Measurements from ENCODE around the gene ZNF474.

Gene ZNF474

GRCh38 chr5:122154910-122155309 is 25.6 kb downstream of the ZNF474 start:
- no peak for DNase-seq

DNA sequence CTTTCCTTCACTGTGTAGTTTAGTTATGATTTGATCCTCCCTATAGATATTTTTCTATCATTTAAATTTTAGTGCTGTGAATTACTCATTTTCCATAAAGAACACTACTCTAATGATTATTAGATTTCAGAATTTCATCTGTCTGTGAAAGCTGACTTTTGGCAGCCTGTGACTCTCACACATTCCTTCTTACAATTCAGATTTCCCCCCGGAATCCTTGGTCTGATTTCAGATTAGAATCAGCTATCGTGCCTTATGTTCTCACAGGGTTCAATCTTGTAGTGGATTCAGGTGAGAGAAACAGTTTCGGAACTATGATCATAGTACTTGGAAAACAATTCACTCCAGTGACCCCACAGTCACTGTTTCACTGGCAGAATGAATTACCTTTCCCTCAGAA is 26.2 kb downstream of the ZNF474 start:
- DNase-seq: no peak

GRCh38 chr5:122156724-122157325 is 27.5 kb downstream of the ZNF474 start:
- DNase-seq: peak in 1 of 2 experiments; percentile 65

DNA sequence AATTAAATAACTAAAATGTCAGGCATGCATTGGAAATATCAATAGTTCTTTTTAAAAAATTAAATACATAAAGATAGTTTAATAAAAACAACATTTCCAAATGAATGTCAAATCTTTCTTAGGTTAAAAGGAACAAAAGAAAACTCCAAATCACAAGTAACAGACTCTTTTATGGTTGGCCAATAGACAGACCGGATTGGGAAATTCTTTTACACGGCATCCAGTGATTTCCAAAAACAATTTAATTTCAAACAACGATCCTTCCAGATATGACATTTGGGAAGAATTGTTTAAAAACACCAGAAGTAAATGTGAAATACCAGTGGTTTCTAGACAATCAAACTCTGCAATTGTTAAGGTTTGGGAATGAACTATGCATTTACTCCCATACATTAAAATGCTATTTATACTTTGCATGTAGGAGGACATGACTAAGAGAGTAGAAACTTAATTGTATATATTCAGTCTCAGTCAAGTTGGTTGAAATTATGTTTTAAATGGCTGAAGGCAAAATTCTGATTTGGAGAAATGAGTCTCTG is 32.8 kb downstream of the ZNF474 start:
- no peak for DNase-seq

DNA sequence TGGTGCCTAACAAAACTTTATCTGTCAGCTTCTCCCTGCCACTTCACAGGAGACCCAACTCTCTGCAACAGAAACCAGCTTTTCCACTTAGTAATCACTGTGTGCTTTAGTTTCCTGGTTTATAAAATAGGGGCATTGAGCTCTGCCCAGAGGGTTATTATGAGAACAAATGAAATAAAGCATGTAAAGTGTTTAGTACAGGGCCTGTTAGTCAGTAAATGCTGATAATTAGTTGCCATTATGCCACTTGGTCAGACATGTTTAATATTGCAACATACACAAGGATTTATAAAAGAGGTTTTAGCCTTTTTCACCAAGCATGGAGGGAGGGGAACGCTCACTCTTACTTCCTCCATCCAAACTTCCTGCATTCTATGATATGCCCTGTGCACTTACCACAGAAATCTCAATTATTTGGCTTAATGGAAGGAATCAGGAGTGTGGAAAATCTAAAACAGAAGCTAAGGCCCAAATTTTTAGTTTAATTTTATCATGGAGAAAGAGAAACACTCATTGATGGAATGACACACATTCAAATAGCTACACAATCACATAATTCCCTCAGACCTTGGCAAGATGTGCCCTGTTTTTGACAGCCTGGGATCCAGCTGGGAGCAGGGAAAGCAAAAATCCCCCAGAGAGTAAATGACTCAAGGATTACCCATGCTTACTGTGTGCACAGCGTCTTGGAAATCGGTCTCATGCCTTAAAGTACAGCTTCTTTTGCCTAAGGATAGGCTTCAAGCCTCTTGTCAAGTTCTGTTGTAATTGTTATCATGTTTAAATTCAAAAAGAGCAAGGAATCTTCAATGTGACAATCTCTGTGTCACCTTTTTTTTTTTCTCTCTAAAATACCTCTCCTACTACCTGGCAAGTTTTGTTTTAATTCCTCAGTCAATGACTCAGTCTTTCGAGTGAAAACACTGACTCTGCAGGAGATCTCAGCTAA is 34.0 kb downstream of the ZNF474 start:
- DNase-seq: peak in 1 of 2 experiments; percentile 33

DNA sequence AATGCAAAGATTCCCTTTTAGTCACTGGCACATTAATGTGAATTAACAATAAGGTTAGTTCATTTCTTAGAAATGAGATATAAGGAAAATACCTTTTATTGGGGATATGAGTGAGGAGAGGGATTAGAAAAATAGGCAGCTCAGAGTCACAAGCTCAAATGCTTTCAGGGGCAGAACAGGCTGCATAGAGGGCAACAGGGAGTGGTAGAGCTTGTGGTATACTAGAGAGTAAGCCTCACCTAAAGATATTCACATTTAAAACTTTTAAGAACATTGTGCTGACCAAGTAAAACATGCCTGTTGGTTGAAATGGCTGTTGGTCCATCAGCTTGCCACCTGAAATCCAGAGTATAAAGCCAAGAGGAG is 34.7 kb downstream of the ZNF474 start:
- no peak for DNase-seq

- DNase-seq: no peak
Observed at GRCh38 chr5:122164831-122165558, 35.6 kb downstream of the ZNF474 start.

DNA sequence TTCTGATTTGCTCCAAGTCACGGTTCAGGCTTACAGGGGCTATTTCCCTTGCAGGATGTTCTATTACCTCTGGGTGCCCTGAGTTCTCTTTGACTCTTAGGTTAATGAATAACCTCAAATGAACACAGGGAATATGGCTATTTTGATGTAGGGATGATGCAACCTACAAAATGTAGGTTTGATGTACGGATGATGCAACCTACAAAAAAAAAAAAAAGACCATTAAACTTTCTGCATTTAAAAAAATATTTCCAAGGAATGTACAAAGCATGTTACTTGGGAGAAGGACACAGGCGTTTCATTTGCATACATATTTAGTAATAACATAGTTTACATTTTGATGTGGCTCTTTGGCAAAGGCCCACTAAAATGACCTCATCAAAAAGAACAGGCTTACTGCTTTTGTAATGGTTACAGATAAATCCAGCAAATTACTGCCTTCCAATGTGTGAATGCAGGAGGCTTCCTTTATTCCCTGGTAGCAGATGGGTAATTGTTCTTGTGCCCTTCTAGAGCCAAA is 36.3 kb downstream of the ZNF474 start:
- peak in 1 of 2 experiments; percentile 13 for DNase-seq

DNA sequence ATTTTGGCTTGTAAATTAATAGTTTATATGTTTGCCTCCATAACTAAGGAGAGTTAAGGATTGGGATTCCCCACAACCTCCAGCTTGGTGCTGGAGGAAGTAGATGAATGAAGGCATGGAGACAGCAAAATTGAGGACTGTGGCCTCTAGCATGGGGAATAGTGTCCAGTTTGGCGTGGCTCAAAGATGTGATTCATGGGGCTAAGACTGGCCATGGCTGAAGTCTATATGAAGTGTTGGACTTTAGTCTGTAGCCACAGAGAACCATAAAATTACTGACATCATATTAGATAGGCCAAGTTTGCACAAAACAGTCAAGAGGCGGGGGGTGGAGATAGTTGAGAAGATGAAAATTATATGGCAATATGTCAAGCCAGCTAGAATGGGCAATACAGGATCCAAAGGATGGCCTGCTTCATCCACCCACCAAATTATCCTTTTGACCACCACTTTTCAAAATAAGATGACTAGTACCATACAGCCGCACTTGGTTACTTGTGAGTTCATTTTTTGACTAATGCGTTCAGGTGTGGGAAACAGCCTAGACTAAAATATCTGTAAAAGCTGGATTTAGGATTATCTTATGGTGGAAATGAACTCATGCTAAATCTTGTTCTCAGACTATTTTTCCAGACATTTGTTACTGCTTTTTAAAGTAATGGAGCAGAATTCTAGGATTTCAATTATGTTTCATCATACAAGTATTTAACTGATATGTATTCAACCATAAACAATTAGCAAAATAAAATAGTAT is 40.2 kb downstream of the ZNF474 start:
- no peak for DNase-seq

GRCh38 chr5:122170620-122171019 is 41.3 kb downstream of the ZNF474 start:
- no peak for DNase-seq

DNA sequence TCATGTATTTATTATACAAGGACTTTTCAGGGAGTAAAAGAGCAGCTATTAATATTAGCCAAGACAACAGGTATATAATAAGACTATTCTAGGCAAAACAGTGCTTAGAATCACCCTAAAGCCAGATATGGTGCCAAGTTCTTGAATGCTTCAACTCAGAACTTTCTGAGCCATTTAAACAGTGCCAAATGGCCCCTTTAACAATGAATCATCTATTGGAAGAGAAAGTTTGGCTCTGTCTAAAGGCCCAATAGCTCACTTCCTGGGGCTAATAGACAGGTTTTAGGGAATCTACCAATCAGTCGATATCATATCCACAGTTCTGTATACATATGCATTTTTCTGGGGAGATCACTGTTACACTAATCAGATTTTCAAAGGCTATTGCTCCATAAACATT is 42.9 kb downstream of the ZNF474 start:
- DNase-seq: peak in 1 of 2 experiments; percentile 56

GRCh38 chr5:122173474-122174415 is 44.4 kb downstream of the ZNF474 start:
- DNase-seq: no peak

GRCh38 chr5:122175091-122175490 is 45.7 kb downstream of the ZNF474 start:
- no peak for DNase-seq

DNA sequence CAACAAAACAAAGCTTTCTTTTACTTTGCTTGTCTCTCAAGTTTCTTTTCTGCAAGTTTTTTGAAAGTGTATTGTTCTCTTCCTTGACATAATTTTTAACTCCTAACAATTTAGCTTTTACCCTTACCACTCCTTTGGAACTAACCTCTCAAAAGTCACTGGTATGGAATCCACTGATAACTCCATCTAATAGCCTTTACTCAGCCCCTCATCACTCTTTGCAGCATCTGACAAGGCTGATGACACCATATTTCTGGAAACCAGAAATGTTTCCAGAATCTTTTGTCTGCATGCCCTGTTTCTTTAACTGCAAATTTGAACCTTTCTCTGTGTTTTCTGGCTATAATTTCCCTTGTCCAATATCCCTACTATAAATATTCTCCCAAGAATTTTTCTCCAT is 46.5 kb downstream of the ZNF474 start:
- no peak for DNase-seq

GRCh38 chr5:122177161-122177560 is 47.8 kb downstream of the ZNF474 start:
- DNase-seq: no peak

DNA sequence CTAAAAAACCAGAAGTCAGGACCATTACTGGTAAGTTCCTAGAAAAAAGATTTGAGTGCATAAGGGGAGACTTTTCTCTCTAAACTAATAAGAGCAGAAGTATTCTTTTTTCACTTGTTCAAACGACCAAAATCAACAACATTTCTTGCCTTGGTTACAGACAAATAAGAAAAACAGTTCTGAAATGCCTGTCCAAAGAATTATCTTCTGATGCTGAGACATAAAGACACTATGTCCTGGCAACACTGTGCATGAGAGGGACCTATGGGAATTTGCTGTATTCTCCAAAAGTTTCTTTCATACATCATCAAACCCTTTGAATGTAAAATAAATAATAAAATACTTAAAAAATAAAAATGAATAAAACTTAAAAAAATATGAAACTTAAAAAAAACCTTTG is 50.4 kb downstream of the ZNF474 start:
- DNase-seq: no peak

DNA sequence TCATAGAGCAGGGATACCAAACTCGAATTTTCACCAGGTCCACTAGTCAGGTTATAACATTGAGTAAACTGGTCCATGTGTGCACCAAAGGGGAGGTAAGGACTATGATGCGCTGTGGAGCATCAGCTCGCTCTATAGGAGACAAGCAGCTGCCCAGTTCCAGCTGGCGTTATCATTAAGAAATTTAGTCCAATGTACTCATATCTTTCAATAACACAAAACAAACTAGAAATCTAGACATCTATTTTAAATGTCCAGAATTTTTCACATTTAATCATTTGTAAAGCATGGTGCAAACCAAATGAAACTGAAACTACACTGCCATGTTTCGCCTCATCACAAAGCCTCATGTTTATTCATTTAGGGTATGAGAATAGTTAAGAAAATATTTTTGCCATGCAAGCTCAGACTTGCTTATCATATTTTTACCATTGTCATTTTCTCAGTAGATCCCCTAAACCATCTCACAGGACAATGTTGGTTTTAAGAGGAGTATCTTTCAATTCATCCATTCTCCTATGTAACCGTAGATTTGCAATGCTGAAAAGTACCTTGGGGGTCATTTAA is 50.9 kb downstream of the ZNF474 start:
- no peak for DNase-seq

- no peak for DNase-seq
Observed at GRCh38 chr5:122180863-122181548, 51.7 kb downstream of the ZNF474 start.

DNA sequence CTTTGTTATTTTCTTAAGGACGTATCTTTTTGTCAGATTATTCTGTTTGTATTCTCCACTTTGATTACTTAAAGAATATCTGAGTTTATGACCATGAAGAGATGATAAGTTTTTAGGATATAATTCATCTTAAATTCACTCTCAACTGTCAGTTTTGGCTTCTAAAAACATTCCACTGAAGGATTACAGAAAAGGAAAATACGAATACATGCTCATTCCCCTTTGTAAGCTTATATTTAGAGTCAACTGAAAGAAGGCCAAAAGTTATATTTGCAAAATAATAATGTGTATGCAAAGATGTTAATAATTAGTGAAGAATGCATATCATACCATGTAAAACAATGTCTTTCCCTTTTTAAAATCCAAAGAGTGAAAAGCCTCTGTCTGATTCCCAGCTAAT is 52.5 kb downstream of the ZNF474 start:
- DNase-seq: no peak

- peak; percentile 74 to 77 for DNase-seq
Observed at GRCh38 chr5:122182491-122182921, 53.2 kb downstream of the ZNF474 start.
